HEK293 (cell line): ENCODE results near the gene MAGI1.

Experiments used
- CTCF ChIP-seq: fragments of 450-650 bp; formaldehyde crosslinking; IDR thresholded peaks from 2 replicates; pipeline ENCODE4 v1.5.1; 2016; ENCODE audit warnings: missing biosample characterization, missing genetic modification characterization
- IKZF3 ChIP-seq: fragments of 450-650 bp; IDR thresholded peaks from 2 replicates; pipeline ENCODE4 v1.5.0; 2018; ENCODE audit warnings: missing biosample characterization, mild to moderate bottlenecking, missing genetic modification characterization, moderate library complexity
- KLF16 ChIP-seq: fragments of 450-650 bp; formaldehyde crosslinking; IDR thresholded peaks from 2 replicates; pipeline ENCODE4 v1.5.1; 2017; ENCODE audit warnings: missing biosample characterization, missing genetic modification characterization
- KLF7 ChIP-seq: fragments of 450-650 bp; formaldehyde crosslinking; IDR thresholded peaks from 2 replicates; pipeline ENCODE4 v1.5.1; 2016; ENCODE audit warnings: missing biosample characterization, missing genetic modification characterization, borderline replicate concordance
- MEIS1 ChIP-seq: sonication (generic); formaldehyde crosslinking; IDR thresholded peaks from 2 replicates; pipeline ENCODE4 v1.8.1; 2022; ENCODE audit warnings: missing genetic modification reagents, mild to moderate bottlenecking, borderline replicate concordance
- ZFP41 ChIP-seq: fragments of 450-650 bp; formaldehyde crosslinking; IDR thresholded peaks from 2 replicates; pipeline ENCODE4 v1.5.1; 2016; ENCODE audit warnings: missing biosample characterization, missing genetic modification characterization, borderline replicate concordance
- ZNF138 ChIP-seq: fragments of 450-650 bp; formaldehyde crosslinking; IDR thresholded peaks from 2 replicates; pipeline ENCODE4 v1.5.1; 2016; ENCODE audit warnings: missing biosample characterization, missing genetic modification characterization, borderline replicate concordance
- ZNF16 ChIP-seq: fragments of 450-650 bp; formaldehyde crosslinking; IDR thresholded peaks from 2 replicates; pipeline ENCODE4 v1.5.1; 2016; ENCODE audit warnings: low read depth, missing biosample characterization, missing genetic modification characterization
- ZNF174 ChIP-seq: fragments of 450-650 bp; formaldehyde crosslinking; IDR thresholded peaks from 2 replicates; pipeline ENCODE4 v1.5.0; 2017; ENCODE audit warnings: missing biosample characterization, mild to moderate bottlenecking, missing genetic modification characterization
- ZNF18 ChIP-seq: fragments of 450-650 bp; formaldehyde crosslinking; IDR thresholded peaks from 2 replicates; pipeline ENCODE4 v1.5.1; 2016; ENCODE audit warnings: missing biosample characterization, missing genetic modification characterization
- ZNF24 ChIP-seq: fragments of 450-650 bp; formaldehyde crosslinking; IDR thresholded peaks from 2 replicates; pipeline ENCODE4 v1.5.1; 2016; ENCODE audit warnings: missing biosample characterization, missing genetic modification characterization
- ZNF350 ChIP-seq: fragments of 450-650 bp; formaldehyde crosslinking; IDR thresholded peaks from 2 replicates; pipeline ENCODE4 v1.5.0; 2017; ENCODE audit warnings: missing biosample characterization, mild to moderate bottlenecking, missing genetic modification characterization
- ZNF488 ChIP-seq: fragments of 450-650 bp; formaldehyde crosslinking; IDR thresholded peaks from 2 replicates; pipeline ENCODE4 v1.5.1; 2016; ENCODE audit warnings: missing biosample characterization, missing genetic modification characterization
- ZNF561 ChIP-seq: fragments of 450-650 bp; IDR thresholded peaks from 2 replicates; pipeline ENCODE4 v1.5.1; 2018; ENCODE audit warnings: missing biosample characterization, missing genetic modification characterization, borderline replicate concordance

GRCh38 chr3:65807225-65807624 lies 231.5 kb downstream of the MAGI1 start:
- TF ChIP-seq ZNF488 (tag by site-specific recombination), result no peak
- no peak for TF ChIP-seq MEIS1 (CRISPR knock-in tag)
- no peak for TF ChIP-seq ZNF16
- no peak for TF ChIP-seq CTCF (tag by site-specific recombination)
- no peak for TF ChIP-seq KLF16 (tag by site-specific recombination)
- no peak for TF ChIP-seq ZFP41
- TF ChIP-seq ZNF24 (tag by site-specific recombination), result no peak
- TF ChIP-seq IKZF3 (tag by site-specific recombination), result no peak
- no peak for TF ChIP-seq ZNF138 (tag by site-specific recombination)
- no peak for TF ChIP-seq ZNF18 (tag by site-specific recombination)
- no peak for TF ChIP-seq KLF7
- TF ChIP-seq ZNF561 (tag by site-specific recombination), result no peak
- TF ChIP-seq ZNF350 (tag by site-specific recombination), result no peak
- no peak for TF ChIP-seq ZNF174 (tag by site-specific recombination)
